ENCODE measurements around the gene PPIE.
"Not testable (repeated sequence)": the region's sequence is repeated elsewhere in the genome, so short reads cannot be mapped to it uniquely, and the experiment has no call there.

The PPIE gene

GRCh38 chr1:39760074-39761008 is 21.7 kb downstream of the PPIE start:
- DNase-seq, result no peak

- no peak for DNase-seq
Measured at GRCh38 chr1:39761016-39761415, 22.3 kb downstream of the PPIE start.

GRCh38 chr1:39761557-39762260 is 23.0 kb downstream of the PPIE start:
- no peak for DNase-seq

- DNase-seq, result no peak
Measured at GRCh38 chr1:39762550-39763540, 24.2 kb downstream of the PPIE start.

- DNase-seq, result not testable (repeated sequence)
Measured at GRCh38 chr1:39763619-39764374, 25.1 kb downstream of the PPIE start.

GRCh38 chr1:39764512-39764911 is 25.8 kb downstream of the PPIE start:
- not testable (repeated sequence) for DNase-seq

- DNase-seq, result not testable (repeated sequence)
Measured at GRCh38 chr1:39766466-39766865, 27.8 kb downstream of the PPIE start.

- DNase-seq, result not testable (repeated sequence)
Measured at GRCh38 chr1:39769502-39769901, 30.8 kb downstream of the PPIE start.

GRCh38 chr1:39770100-39771021 is 31.7 kb downstream of the PPIE start:
- DNase-seq, result not testable (repeated sequence)

GRCh38 chr1:39771022-39771532 is 32.4 kb downstream of the PPIE start, which contains the start of gene OXCT2:
Gene OXCT2 (minus strand): TSS chr1:39771348. CDS start chr1:39771255, 93 bp downstream.
- DNase-seq, result not testable (repeated sequence)

- not testable (repeated sequence) for DNase-seq
Measured at GRCh38 chr1:39773369-39773979, 34.8 kb downstream of the PPIE start.

- DNase-seq, result not testable (repeated sequence)
Measured at GRCh38 chr1:39775141-39775540, 36.5 kb downstream of the PPIE start.

- not testable (repeated sequence) for DNase-seq
Measured at GRCh38 chr1:39775676-39776399, 37.2 kb downstream of the PPIE start.

- DNase-seq, result no peak
Measured at GRCh38 chr1:39776400-39776713, 37.7 kb downstream of the PPIE start.

- DNase-seq, result no peak
Measured at GRCh38 chr1:39776886-39777285, 38.2 kb downstream of the PPIE start.

- no peak for DNase-seq
Measured at GRCh38 chr1:39777306-39777705, 38.6 kb downstream of the PPIE start.

GRCh38 chr1:39777896-39778295 is 39.2 kb downstream of the PPIE start:
- DNase-seq, result not testable (repeated sequence)

- DNase-seq, result not testable (repeated sequence)
Measured at GRCh38 chr1:39778463-39779099, 39.9 kb downstream of the PPIE start.

GRCh38 chr1:39779137-39779536 is 40.5 kb downstream of the PPIE start:
- no peak for DNase-seq
